Duodenal mucosa (tissue), 2 donors: ENCODE results near the gene ZNF106.

Experiments
- H3K27ac ChIP-seq: one replicate; pipeline ENCODE4 v1.7.0; 2013; ENCODE audit warnings: low read depth, low read length
- H3K27me3 ChIP-seq, 2 donors: one replicate each; pipeline ENCODE4 v1.7.0; 2013; ENCODE audit warnings: low read length in 2 of 2, control low read depth in 1 of 2; ENCODE audit not compliant: insufficient read depth in 2 of 2, control insufficient read depth in 1 of 2
- H3K36me3 ChIP-seq, 2 donors: one replicate each; pipeline ENCODE4 v1.7.0; 2013; ENCODE audit warnings: low read length in 2 of 2, control low read depth in 1 of 2; ENCODE audit not compliant: insufficient read depth in 2 of 2, control insufficient read depth in 1 of 2
- H3K4me1 ChIP-seq, 2 donors: one replicate each; pipeline ENCODE4 v1.7.0; 2013; ENCODE audit warnings: low read length in 2 of 2, control low read depth in 1 of 2; ENCODE audit not compliant: insufficient read depth in 2 of 2, control insufficient read depth in 1 of 2
- H3K4me3 ChIP-seq, 2 donors: one replicate each; pipeline ENCODE4 v1.7.0; 2013; ENCODE audit warnings: low read length in 2 of 2, low read depth in 1 of 2
- H3K9ac ChIP-seq, 2 donors: one replicate each; pipeline ENCODE4 v1.7.0; 2013; ENCODE audit warnings: low read length in 2 of 2, low read depth in 1 of 2
- H3K9me3 ChIP-seq, 2 donors: one replicate each; pipeline ENCODE4 v1.7.0; 2013; ENCODE audit warnings: low read length in 2 of 2, control low read depth in 1 of 2; ENCODE audit not compliant: control insufficient read depth in 1 of 2

Gene ZNF106

GRCh38 chr15:42449770-42450424 is 41.0 kb downstream of the ZNF106 start:
- Histone ChIP-seq H3K9me3 (no peaks in the 10 kb centered on the region), H3K36me3 (peaks cover 37 to 69% of the 10 kb centered on the region in 2 donors), H3K27ac (no peak overlapping the region), H3K4me3 (no peak overlapping the region), H3K4me1 (no peaks in the 10 kb centered on the region), H3K27me3 (no peaks in the 10 kb centered on the region), H3K9ac (no peak overlapping the region)

DNA sequence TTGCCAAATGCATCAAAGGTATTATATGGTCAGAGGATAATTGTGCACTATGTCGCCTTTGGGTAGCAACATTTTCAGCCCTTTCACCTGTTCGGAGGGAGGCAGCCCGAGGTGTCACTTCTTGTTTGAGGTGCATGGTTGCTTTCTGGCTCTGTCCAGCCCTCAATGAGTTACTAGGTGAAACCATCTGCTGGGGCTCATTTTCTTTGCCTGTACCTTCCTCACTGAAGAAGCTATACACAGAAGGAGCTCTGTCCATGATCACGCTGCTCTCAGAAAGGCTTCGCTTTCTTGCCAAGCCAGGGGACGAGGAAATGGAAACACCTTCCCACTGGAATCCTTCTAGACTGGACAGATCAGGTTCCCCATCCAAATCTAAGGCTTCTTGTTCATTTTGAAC is 42.7 kb downstream of the ZNF106 start:
- Histone ChIP-seq H3K36me3 (peaks cover 38 to 70% of the 10 kb centered on the region in 2 donors), H3K27ac (no peak overlapping the region), H3K4me1 (no peaks in the 10 kb centered on the region)

DNA sequence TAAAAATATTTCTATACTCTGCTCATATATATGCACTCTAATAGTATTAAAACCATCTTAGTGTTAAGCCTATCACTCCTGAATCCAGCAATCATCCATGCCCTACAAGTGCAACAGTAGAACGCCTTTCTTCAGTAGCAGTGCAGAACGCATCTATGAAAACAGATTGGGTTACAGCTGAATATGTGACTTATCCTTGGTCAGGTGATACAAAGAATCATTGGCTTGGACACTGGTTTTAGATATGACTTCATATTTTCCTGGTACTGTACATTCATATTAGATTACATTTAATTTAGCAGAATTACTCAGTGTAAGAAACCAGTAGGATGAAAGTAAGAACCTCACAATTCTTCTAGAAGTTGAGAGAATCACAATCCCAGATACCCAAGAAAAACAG is 43.3 kb downstream of the ZNF106 start:
- Histone ChIP-seq H3K27me3 (no peaks in the 10 kb centered on the region), H3K9me3 (no peaks in the 10 kb centered on the region), H3K27ac (no peak overlapping the region), H3K36me3 (peaks cover 38 to 72% of the 10 kb centered on the region in 2 donors), H3K9ac (no peak overlapping the region), H3K4me1 (no peaks in the 10 kb centered on the region), H3K4me3 (no peak overlapping the region)

More for the DNA sequence above, 42.7 kb downstream of the ZNF106 start:
- H3K9me3 ChIP-seq, result no peaks in the 10 kb centered on the region
- no peaks in the 10 kb centered on the region for H3K27me3 ChIP-seq
- no peak overlapping the region for H3K9ac ChIP-seq
- no peak overlapping the region for H3K4me3 ChIP-seq

- Histone ChIP-seq H3K27ac (no peak overlapping the region), H3K4me1 (no peaks in the 10 kb centered on the region), H3K4me3 (no peak overlapping the region), H3K9me3 (no peaks in the 10 kb centered on the region), H3K27me3 (no peaks in the 10 kb centered on the region), H3K36me3 (peaks cover 34 to 67% of the 10 kb centered on the region in 2 donors), H3K9ac (no peak overlapping the region)
Observed at GRCh38 chr15:42445551-42445950, 45.4 kb downstream of the ZNF106 start.

DNA sequence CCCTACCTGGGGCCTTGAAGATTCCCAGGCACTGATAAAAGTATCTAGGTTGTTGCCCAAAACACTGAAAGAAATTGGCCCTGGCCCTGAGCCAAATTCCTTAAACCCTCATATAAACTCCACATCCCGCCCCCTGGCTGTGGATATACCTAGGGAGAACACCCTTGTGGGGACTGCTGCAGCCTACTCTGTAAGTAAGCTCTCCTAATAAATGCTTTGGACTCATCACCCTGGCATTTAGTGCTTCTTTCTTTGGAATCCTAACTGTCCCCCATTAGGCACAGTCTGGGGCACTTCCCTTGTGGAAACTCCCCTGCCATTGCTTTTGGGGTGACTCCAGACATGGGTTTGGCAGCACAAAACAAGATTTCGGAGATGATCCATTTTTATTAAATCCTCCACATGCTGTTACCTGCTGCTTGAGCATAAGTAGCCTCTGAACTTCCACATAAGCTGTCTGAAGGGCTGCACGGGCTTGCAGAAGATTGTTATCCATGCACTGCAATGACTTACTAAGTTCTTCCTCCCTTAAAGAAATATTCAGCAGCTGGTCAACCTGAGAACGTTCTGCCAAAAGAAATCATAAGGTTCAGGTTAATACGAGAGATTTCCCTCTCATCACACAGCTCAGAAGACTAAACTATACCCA is 46.4 kb downstream of the ZNF106 start:
- Histone ChIP-seq H3K4me3 (no peak overlapping the region), H3K36me3 (peaks cover 25 to 61% of the 10 kb centered on the region in 2 donors), H3K27ac (no peak overlapping the region)

GRCh38 chr15:42427429-42428223 is 63.3 kb downstream of the ZNF106 start:
- peaks cover 34 to 81% of the 10 kb centered on the region in 2 donors for H3K36me3 ChIP-seq

More for the DNA sequence above, 46.4 kb downstream of the ZNF106 start:
- Histone ChIP-seq H3K9me3 (no peaks in the 10 kb centered on the region), H3K9ac (no peak overlapping the region), H3K4me1 (no peaks in the 10 kb centered on the region), H3K27me3 (no peaks in the 10 kb centered on the region)

DNA sequence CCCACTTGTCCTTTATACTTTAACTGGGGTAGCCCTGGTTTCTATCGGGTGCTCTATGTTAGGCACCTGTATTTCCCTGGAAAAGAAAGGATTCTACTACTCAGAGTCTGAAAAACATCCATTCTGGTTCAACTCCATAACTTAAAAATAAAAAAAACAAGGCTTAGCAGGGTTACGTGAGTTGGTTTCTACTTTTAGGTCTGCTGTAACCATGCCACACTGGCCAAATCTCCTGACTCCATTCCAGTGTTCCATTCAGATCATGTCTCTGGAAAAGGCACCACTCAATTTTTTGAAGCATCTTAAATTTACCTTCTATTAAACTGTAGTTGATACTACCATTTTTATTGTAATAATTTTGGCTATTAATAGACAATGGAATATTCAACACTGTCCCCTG is 69.6 kb downstream of the ZNF106 start:
- Histone ChIP-seq H3K27ac (no peak overlapping the region), H3K36me3 (peaks cover 45 to 80% of the 10 kb centered on the region in 2 donors)

More at GRCh38 chr15:42427429-42428223, 63.3 kb downstream of the ZNF106 start:
- Histone ChIP-seq H3K27me3 (no peaks in the 10 kb centered on the region), H3K9me3 (no peaks in the 10 kb centered on the region), H3K4me3 (no peak overlapping the region), H3K27ac (no peak overlapping the region), H3K4me1 (no peaks in the 10 kb centered on the region), H3K9ac (no peak overlapping the region)

GRCh38 chr15:42419369-42419768 is 71.6 kb downstream of the ZNF106 start:
- no peaks in the 10 kb centered on the region for H3K4me1 ChIP-seq
- H3K9me3 ChIP-seq, result no peaks in the 10 kb centered on the region
- H3K27ac ChIP-seq, result no peak overlapping the region
- peaks cover 40 to 75% of the 10 kb centered on the region in 2 donors for H3K36me3 ChIP-seq
- no peak overlapping the region for H3K9ac ChIP-seq
- H3K4me3 ChIP-seq, result no peak overlapping the region
- H3K27me3 ChIP-seq, result no peaks in the 10 kb centered on the region

More for the DNA sequence above, 69.6 kb downstream of the ZNF106 start:
- Histone ChIP-seq H3K4me1 (no peaks in the 10 kb centered on the region), H3K9me3 (no peaks in the 10 kb centered on the region), H3K9ac (no peak overlapping the region), H3K4me3 (no peak overlapping the region), H3K27me3 (no peaks in the 10 kb centered on the region)

DNA sequence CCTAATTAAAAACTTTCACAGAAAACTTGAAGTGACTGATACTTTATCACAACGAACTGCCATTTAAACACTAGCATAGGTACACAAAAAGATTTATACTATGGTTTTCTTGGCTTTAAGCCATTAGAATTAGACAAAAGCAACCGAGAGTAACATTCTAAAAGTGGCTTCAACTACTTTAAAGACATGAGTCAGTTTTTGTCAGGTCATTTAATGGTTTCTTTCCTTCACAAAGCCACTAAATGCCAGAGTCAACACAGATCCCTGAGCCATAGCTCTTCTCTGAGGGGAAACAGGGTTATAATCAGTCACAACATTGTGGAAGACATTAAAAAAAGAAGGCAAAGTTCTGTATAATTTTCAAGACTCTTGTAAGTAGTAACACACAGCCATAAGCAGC is 77.0 kb downstream of the ZNF106 start:
- no peaks in the 10 kb centered on the region for H3K4me1 ChIP-seq
- H3K9me3 ChIP-seq, result no peaks in the 10 kb centered on the region
- H3K27ac ChIP-seq, result no peak overlapping the region
- H3K36me3 ChIP-seq, result peaks cover 39 to 71% of the 10 kb centered on the region in 2 donors
- no peak overlapping the region for H3K9ac ChIP-seq
- H3K4me3 ChIP-seq, result no peak overlapping the region
- H3K27me3 ChIP-seq, result no peaks in the 10 kb centered on the region

- no peaks in the 10 kb centered on the region for H3K9me3 ChIP-seq
- H3K27me3 ChIP-seq, result no peaks in the 10 kb centered on the region
- no peak overlapping the region for H3K9ac ChIP-seq
- no peaks in the 10 kb centered on the region for H3K4me1 ChIP-seq
- no peak overlapping the region for H3K27ac ChIP-seq
- no peak overlapping the region for H3K4me3 ChIP-seq
- H3K36me3 ChIP-seq, result peaks cover 29 to 58% of the 10 kb centered on the region in 2 donors
Observed at GRCh38 chr15:42411884-42412283, 79.1 kb downstream of the ZNF106 start.
